GM23338 (cell line): Measurements from ENCODE around the gene DAB2. TPM values are rescaled to one million over a fixed set of nuclear protein-coding genes. Genes with fewer than 3 reads are reported as not detected.

ENCODE experiments used
- ATAC-seq: fragments of 200-7000 bp; cut with Tn5 transposase; 3 replicates; pipeline ENCODE4 v1.9.1; 2020
- DNase-seq: peaks from one replicate; pipeline ENCODE4 v3.0.0-alpha.2; 2015; ENCODE audit warnings: low spot score
- H2AFZ ChIP-seq: fragments of 200-600 bp; sonication (generic); 2 replicates; pipeline ENCODE4 v1.8.0; 2016; ENCODE audit warnings: antibody characterized with exemption, mild to moderate bottlenecking, moderate library complexity
- H3F3A ChIP-seq: fragments of 200-600 bp; sonication (generic); replicated peaks from 2 replicates; pipeline ENCODE4 v1.8.0; 2017; ENCODE audit warnings: antibody characterized with exemption, mixed run types, low read depth
- H3K27ac ChIP-seq: fragments of 200-600 bp; sonication (generic); 2 replicates; pipeline ENCODE4 v1.6.1; 2016; ENCODE audit warnings: low read depth
- H3K27me3 ChIP-seq: fragments of 200-600 bp; sonication (generic); 2 replicates; pipeline ENCODE4 v1.8.0; 2016; ENCODE audit warnings: mild to moderate bottlenecking, mixed run types, moderate library complexity; ENCODE audit not compliant: insufficient read depth
- H3K36me3 ChIP-seq: fragments of 200-600 bp; sonication (generic); 2 replicates; pipeline ENCODE4 v1.8.0; 2016; ENCODE audit warnings: mild to moderate bottlenecking; ENCODE audit not compliant: insufficient read depth
- H3K4me1 ChIP-seq: fragments of 200-600 bp; sonication (generic); 2 replicates; pipeline ENCODE4 v1.8.0; 2016; ENCODE audit warnings: mild to moderate bottlenecking, moderate library complexity; ENCODE audit not compliant: insufficient read depth
- H3K4me2 ChIP-seq: fragments of 200-600 bp; sonication (generic); 2 replicates; pipeline ENCODE4 v1.7.1; 2017; ENCODE audit warnings: mixed run types
- H3K4me3 ChIP-seq: fragments of 200-600 bp; sonication (generic); 2 replicates; pipeline ENCODE4 v1.6.1; 2016; ENCODE audit warnings: mixed run types
- H3K79me2 ChIP-seq: fragments of 200-600 bp; sonication (generic); replicated peaks from 2 replicates; pipeline ENCODE4 v1.8.0; 2017; ENCODE audit warnings: mild to moderate bottlenecking; ENCODE audit not compliant: insufficient read depth
- H3K9me2 ChIP-seq: fragments of 200-600 bp; sonication (generic); 2 replicates; pipeline ENCODE4 v1.8.0; 2017; ENCODE audit not compliant: insufficient read depth
- H4K20me1 ChIP-seq: fragments of 200-600 bp; sonication (generic); replicated peaks from 2 replicates; pipeline ENCODE4 v1.8.0; 2017; ENCODE audit warnings: mild to moderate bottlenecking; ENCODE audit not compliant: insufficient read depth
- H3K27ac Mint-ChIP-seq: 2 replicates; pipeline ENCODE4 v1.8.0; 2020; ENCODE audit warnings: inconsistent platforms, mild to moderate bottlenecking, moderate library complexity, mixed read lengths
- H3K27me3 Mint-ChIP-seq: 3 replicates; pipeline ENCODE4 v1.8.0; 2022; ENCODE audit warnings: low read depth, mild to moderate bottlenecking, moderate library complexity, mixed read lengths, inconsistent platforms; ENCODE audit not compliant: insufficient read depth, poor library complexity
- H3K36me3 Mint-ChIP-seq: 3 replicates; pipeline ENCODE4 v1.8.0; 2021; ENCODE audit warnings: low read depth, mild to moderate bottlenecking, inconsistent platforms, moderate library complexity, mixed read lengths
- H3K4me1 Mint-ChIP-seq: 3 replicates; pipeline ENCODE4 v1.8.0; 2020; ENCODE audit warnings: mild to moderate bottlenecking, inconsistent platforms, mixed read lengths
- H3K4me3 Mint-ChIP-seq: 3 replicates; pipeline ENCODE4 v1.8.0; 2021; ENCODE audit warnings: moderate library complexity, mild to moderate bottlenecking, inconsistent platforms, mixed read lengths
- H3K9me3 Mint-ChIP-seq: 3 replicates; pipeline ENCODE4 v1.8.0; 2020; ENCODE audit warnings: moderate library complexity, mild to moderate bottlenecking, inconsistent platforms, mixed read lengths
- CREB1 ChIP-seq: fragments of 250-450 bp; sonication (Bioruptor Pico); IDR thresholded peaks from 2 replicates; pipeline ENCODE4 v1.5.0; 2020; ENCODE audit warnings: low read depth, mild to moderate bottlenecking, moderate library complexity
- REST ChIP-seq: IDR thresholded peaks from one replicate; pipeline ENCODE4 v1.6.1; 2018; ENCODE audit warnings: antibody characterized with exemption; ENCODE audit not compliant: unreplicated experiment
- ZNF114 ChIP-seq: fragments of 250-450 bp; sonication (Bioruptor Pico); IDR thresholded peaks from 2 replicates; pipeline ENCODE4 v1.5.0; 2020; ENCODE audit warnings: mild to moderate bottlenecking, moderate library complexity
- ZNF331 ChIP-seq: fragments of 250-450 bp; sonication (Bioruptor Pico); IDR thresholded peaks from 2 replicates; pipeline ENCODE4 v1.5.0; 2020; ENCODE audit warnings: low read depth, mild to moderate bottlenecking, moderate library complexity
- ZNF462 ChIP-seq: fragments of 250-450 bp; sonication (Bioruptor Pico); IDR thresholded peaks from 2 replicates; pipeline ENCODE4 v1.5.0; 2020; ENCODE audit warnings: mild to moderate bottlenecking, moderate library complexity
- polyA plus RNA-seq: library from polyadenylated mRNA; unstranded; fragments of >200 nt; fragmentation: Nextera tagmentation; extraction: Ambion mirVana; gene quantifications from 2 replicates; pipeline ENCODE4 v1.2.1, GENCODE V29; 2016
- total RNA-seq: library from RNA; depleted of rRNA; stranded (reverse); fragments of >200 nt; shearing (Covaris generic); gene quantifications from 2 replicates; pipeline ENCODE4 v1.2.3, GENCODE V29; 2014

DAB2 gene
- total and polyA plus RNA-seq, 2 experiments from 2014 or later = 6.4 to 8.4 TPM

- Histone ChIP-seq H2AFZ (no peak overlapping the region), H3K36me3 (no peaks in the 10 kb centered on the region), H3K9me2 (peaks cover 12% of the 10 kb centered on the region; the same call in 1 of the 2 replicates), H4K20me1 (no peaks in the 10 kb centered on the region), H3K4me1 (no peaks in the 10 kb centered on the region), H3K27me3 (no peaks in the 10 kb centered on the region), H3K27ac (no peak overlapping the region), H3K4me3 (no peak overlapping the region), H3F3A (no peaks in the 10 kb centered on the region), H3K4me2 (no peak overlapping the region), H3K79me2 (no peaks in the 10 kb centered on the region)
- TF ChIP-seq ZNF462 (CRISPR knock-in tag) (no peak), REST (no peak), CREB1 (no peak), ZNF331 (CRISPR knock-in tag) (no peak), ZNF114 (no peak)
- Mint-ChIP-seq H3K4me1 (peaks cover 24% of the 10 kb centered on the region), H3K9me3 (peaks cover 9% of the 10 kb centered on the region; the same call in 1 of the 3 replicates), H3K36me3 (peaks cover 8% of the 10 kb centered on the region; the same call in 2 of the 3 replicates), H3K27ac (no peak overlapping the region), H3K27me3 (peaks cover 3% of the 10 kb centered on the region), H3K4me3 (no peak overlapping the region)
- ATAC-seq (no peak), DNase-seq (no peak)
Observed at GRCh38 chr5:39362646-39363045, 62.1 kb downstream of the DAB2 start.
